HepG2 (cell line): ENCODE results near the gene MTMR10. TPM values are rescaled to one million over a fixed set of nuclear protein-coding genes. Genes with fewer than 3 reads are reported as not detected.

Experiments used
- ATAC-seq: fragments of 200-7000 bp; cut with Tn5 transposase; 3 replicates; pipeline ENCODE4 v1.9.1; 2020; ENCODE audit warnings: mild to moderate bottlenecking, moderate library complexity
- BruUV-seq: library from RNA; stranded (reverse); fragments of 400-500 nt; replicated peaks from 2 replicates; lab custom pipeline; 2021; lab: Mats Ljungman, UMichigan
- CTCF ChIA-PET: fragments of 300-600 bp; formaldehyde crosslinking; extraction: SDS; loops from one replicate; lab custom pipeline; 2021; ENCODE audit warnings: low total read pairs, inconsistent platforms, low intra/inter-chr PET ratio; lab: Yijun Ruan, JAX
- POLR2A ChIA-PET: fragments of 350-600 bp; sonication (Branson Sonifier 250); formaldehyde crosslinking; loops from one replicate; lab custom pipeline; 2020; ENCODE audit warnings: antibody characterized with exemption, inconsistent platforms; lab: Yijun Ruan, JAX
- DNase-seq: peaks from one replicate; pipeline ENCODE4 v3.0.0-alpha.2; 2015; ENCODE audit warnings: low spot score
- FAIRE-seq: peaks from 3 replicates; lab custom pipeline; 2011; peaks lifted over from hg19 to GRCh38; lab: Jason Lieb, UNC
- H2AFZ ChIP-seq: one replicate; pipeline ENCODE4 v1.6.1; 2011; ENCODE audit warnings: low read length, inconsistent platforms
- H3K27ac ChIP-seq: fragments of 300-600 bp; 3 replicates; pipeline ENCODE4 v1.8.0; 2011; ENCODE audit warnings: mixed run types, mild to moderate bottlenecking, mixed read lengths, low read length, inconsistent platforms; ENCODE audit not compliant: insufficient read depth; ENCODE audit errors: extremely low read length
- H3K27me3 ChIP-seq, 2 experiments: fragments of 200-600 bp in 1 of 2; 2 replicates in 1 of 2; 3 replicates in 1 of 2; pipeline versions ENCODE4 v1.6.0 to v1.8.0; 2011; ENCODE audit warnings: low read length in 2 of 2, mild to moderate bottlenecking in 2 of 2, moderate library complexity in 2 of 2, inconsistent platforms in 1 of 2; ENCODE audit not compliant: insufficient read depth in 2 of 2, control insufficient read depth in 1 of 2
- H3K36me3 ChIP-seq, 2 experiments: fragments of 200-600 bp in 1 of 2; replicated peaks in 1 of 2; 2 replicates in 1 of 2; 3 replicates in 1 of 2; pipeline versions ENCODE4 v1.5.1 to v1.8.0; 2011; ENCODE audit warnings: low read length in 2 of 2, inconsistent platforms in 1 of 2; ENCODE audit not compliant: insufficient read depth in 2 of 2, control insufficient read depth in 1 of 2
- H3K4me1 ChIP-seq: 2 replicates; pipeline ENCODE4 v1.5.1; 2012; ENCODE audit warnings: low read length, inconsistent platforms; ENCODE audit not compliant: insufficient read depth
- H3K4me2 ChIP-seq: 2 replicates; pipeline ENCODE4 v1.6.0; 2011; ENCODE audit warnings: low read depth, low read length, inconsistent platforms
- H3K4me3 ChIP-seq, 3 experiments: fragments of 200-600 bp in 1 of 3; sonication (generic), shearing (Covaris generic) in 1 of 3; replicated peaks in 1 of 3; 2 replicates each; pipeline ENCODE4 v1.5.1; 2011 to 2016; ENCODE audit warnings: low read length in 3 of 3, inconsistent platforms in 2 of 3, low read depth in 2 of 3, mild to moderate bottlenecking in 2 of 3, control low read depth in 1 of 3, mixed read lengths in 1 of 3; ENCODE audit not compliant: insufficient read depth in 1 of 3
- H3K79me2 ChIP-seq: one replicate; pipeline ENCODE4 v1.6.1; 2011; ENCODE audit warnings: low read length, inconsistent platforms; ENCODE audit not compliant: insufficient read depth
- H3K9ac ChIP-seq: 2 replicates; pipeline ENCODE4 v1.6.0; 2011; ENCODE audit warnings: mild to moderate bottlenecking, low read depth, low read length, inconsistent platforms; ENCODE audit not compliant: insufficient read depth
- H3K9me3 ChIP-seq: 2 replicates; pipeline ENCODE4 v1.5.1; 2012; ENCODE audit warnings: mild to moderate bottlenecking, low read length
- H4K20me1 ChIP-seq: 2 replicates; pipeline ENCODE4 v1.6.0; 2011; ENCODE audit warnings: inconsistent platforms, mild to moderate bottlenecking, low read length, moderate library complexity; ENCODE audit not compliant: insufficient read depth
- CEBPG ChIP-seq: IDR thresholded peaks from 2 replicates; pipeline ENCODE4 v1.6.1; 2016
- GZF1 ChIP-seq: sonication (generic); formaldehyde crosslinking; IDR thresholded peaks from 2 replicates; pipeline ENCODE4 v1.5.1; 2020; ENCODE audit warnings: mild to moderate bottlenecking, missing genetic modification reagents
- HOXA9 ChIP-seq: sonication (generic); formaldehyde crosslinking; IDR thresholded peaks from 2 replicates; pipeline ENCODE4 v1.8.1; 2022; ENCODE audit warnings: missing genetic modification reagents, mild to moderate bottlenecking, moderate library complexity, borderline replicate concordance
- NFE2 ChIP-seq: sonication (generic); formaldehyde crosslinking; IDR thresholded peaks from 2 replicates; pipeline ENCODE4 v1.4.0; 2020; ENCODE audit warnings: missing genetic modification reagents
- STAG1 ChIP-seq: sonication (generic); formaldehyde crosslinking; IDR thresholded peaks from 2 replicates; pipeline ENCODE4 v1.4.0; 2020; ENCODE audit warnings: missing genetic modification reagents
- STAT6 ChIP-seq: sonication (generic); formaldehyde crosslinking; IDR thresholded peaks from 2 replicates; pipeline ENCODE4 v1.4.0; 2020; ENCODE audit warnings: missing genetic modification reagents, mild to moderate bottlenecking, borderline replicate concordance
- THAP9 ChIP-seq: sonication (generic); formaldehyde crosslinking; IDR thresholded peaks from 2 replicates; pipeline ENCODE4; 2020; ENCODE audit warnings: missing genetic modification reagents, mild to moderate bottlenecking, borderline replicate concordance
- TOE1 ChIP-seq: sonication (generic); formaldehyde crosslinking; IDR thresholded peaks from 2 replicates; pipeline ENCODE4 v1.4.0; 2020; ENCODE audit warnings: mild to moderate bottlenecking, missing genetic modification reagents
- WIZ ChIP-seq: sonication (generic); formaldehyde crosslinking; IDR thresholded peaks from 2 replicates; pipeline ENCODE4 v1.5.1; 2020; ENCODE audit warnings: mild to moderate bottlenecking, missing genetic modification reagents
- ZNF143 ChIP-seq: sonication (generic); formaldehyde crosslinking; IDR thresholded peaks from 2 replicates; pipeline ENCODE4 v1.4.0; 2020; ENCODE audit warnings: missing genetic modification reagents
- ZNF20 ChIP-seq: sonication (generic); formaldehyde crosslinking; IDR thresholded peaks from 2 replicates; pipeline ENCODE4 v1.4.0; 2020; ENCODE audit warnings: mild to moderate bottlenecking, moderate library complexity, missing genetic modification reagents
- ZNF34 ChIP-seq: sonication (generic); formaldehyde crosslinking; IDR thresholded peaks from 2 replicates; pipeline ENCODE4 v1.4.0; 2020; ENCODE audit warnings: mild to moderate bottlenecking, missing genetic modification reagents, borderline replicate concordance
- ZNF468 ChIP-seq: sonication (generic); formaldehyde crosslinking; IDR thresholded peaks from 2 replicates; pipeline ENCODE4 v1.8.0; 2022; ENCODE audit warnings: mild to moderate bottlenecking, moderate library complexity, missing genetic modification reagents
- ZNF703 ChIP-seq: sonication (generic); formaldehyde crosslinking; IDR thresholded peaks from 2 replicates; pipeline ENCODE4 v1.5.1; 2020; ENCODE audit warnings: missing genetic modification reagents, mild to moderate bottlenecking, moderate library complexity, borderline replicate concordance
- ZNF782 ChIP-seq: sonication (generic); formaldehyde crosslinking; IDR thresholded peaks from 2 replicates; pipeline ENCODE4 v1.4.0; 2020; ENCODE audit warnings: missing genetic modification reagents, mild to moderate bottlenecking, borderline replicate concordance
- WGBS: methylation state at CpG from one replicate; pipeline ENCODE4 v1.1.6; 2017; ENCODE audit warnings: low lambda C conversion rate; 5-methylcytosine and 5-hydroxymethylcytosine counted together
- in situ Hi-C: cut with HindIII; loops from 2 replicates; pipeline ENCODE4 v1.10.0; 2017; ENCODE audit warnings: low pct_unique_long_range_greater_than_20kb; ENCODE audit not compliant: extremely low pct_ligation_motif_present
- intact Hi-C: fragments of 100-400 bp; cut with micrococcal nuclease; formaldehyde crosslinking; loops from one replicate; pipeline ENCODE4 v1.10.0; 2022; ENCODE audit not compliant: unreplicated experiment
- polyA plus RNA-seq, 8 experiments: library from polyadenylated mRNA; depleted of rRNA in 3 of 8; stranded (reverse) in 7 of 8; unstranded in 1 of 8; fragments of >200 nt; fragmentation: Illumina TruSeq in 4 of 8; extraction: Trizol in 4 of 8; gene quantifications; 2 replicates each; pipeline versions ENCODE4 v1.2.1 to v1.2.3, GENCODE V29; 2011 to 2016; ENCODE audit warnings: low read depth in 4 of 8, missing spikeins in 1 of 8, mixed read lengths in 1 of 8; ENCODE audit not compliant: insufficient read depth in 1 of 8
- total RNA-seq, 5 experiments: library from RNA; depleted of rRNA; stranded (reverse); fragments of >200 nt; fragmentation: Illumina TruSeq; extraction: Trizol; gene quantifications; 2 replicates each; pipeline ENCODE4 v1.2.3, GENCODE V29; 2016; ENCODE audit warnings: low read depth in 1 of 5

Gene MTMR10
- total and polyA plus RNA-seq, 2 of the 13 experiments (the other 11 are each of a cell fraction or from before 2014, with no cell fraction given), result 10.2 to 17.4 TPM

DNA sequence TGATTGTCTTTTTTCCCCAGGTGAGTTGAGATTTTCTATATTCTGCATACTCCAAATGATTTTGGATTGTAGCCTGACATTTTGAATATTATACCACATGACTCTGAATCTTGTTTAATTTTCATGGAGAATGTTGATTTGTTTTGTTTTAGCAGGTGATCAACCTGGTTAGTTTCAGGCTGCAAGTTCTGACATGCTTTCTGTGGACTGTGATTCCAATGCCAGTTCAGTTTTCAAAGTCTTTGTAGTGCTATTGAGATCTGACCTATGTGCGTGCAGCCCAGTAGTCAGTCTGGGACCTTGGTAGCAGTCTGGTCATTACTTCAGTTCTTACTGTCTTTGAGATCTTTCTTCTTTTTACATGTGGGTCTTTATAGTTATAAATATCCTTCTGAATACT is 18.6 kb upstream of the MTMR10 start:
- Histone ChIP-seq H3K27ac (no peak overlapping the region), H3K79me2 (no peaks in the 10 kb centered on the region), H3K4me2 (no peak overlapping the region), H3K27me3 (no peaks in the 10 kb centered on the region), H3K4me3 (no peak overlapping the region), H3K4me1 (peaks cover 17% of the 10 kb centered on the region), H3K36me3 (no peaks in the 10 kb centered on the region), H4K20me1 (no peaks in the 10 kb centered on the region), H3K9me3 (peaks cover 13% of the 10 kb centered on the region), H3K9ac (no peak overlapping the region), H2AFZ (no peak overlapping the region)
- BruUV-seq, result no TSS peak
- DNase-seq (no peak), FAIRE-seq (no peak), ATAC-seq (no peak)
- no peak for TF ChIP-seq TOE1 (CRISPR knock-in tag)
- no peak for TF ChIP-seq CEBPG (CRISPR knock-in tag)
- TF ChIP-seq ZNF20 (CRISPR knock-in tag), result no peak
- no peak for TF ChIP-seq HOXA9 (CRISPR knock-in tag)
- TF ChIP-seq ZNF703 (CRISPR knock-in tag), result no peak
- intact Hi-C loops (loop anchor here (5.0 kb wide), 1 partner anchor 77 kb away; no protein-coding TSS in a partner anchor), in situ Hi-C loops (no loop called here)
- ChIA-PET CTCF (no interaction called here), POLR2A (no interaction called here)
- WGBS, result 8% methylated on average over 1 of the region's 1 CpG

- Histone ChIP-seq H4K20me1 (no peaks in the 10 kb centered on the region), H3K27me3 (peaks cover 0 to 4% of the 10 kb centered on the region in 2 experiments; a peak in 3 of 5 replicates), H3K36me3 (no peaks in the 10 kb centered on the region), H3K79me2 (no peaks in the 10 kb centered on the region), H3K9ac (no peak overlapping the region), H3K27ac (no peak overlapping the region), H2AFZ (no peak overlapping the region), H3K9me3 (no peaks in the 10 kb centered on the region), H3K4me3 (no peak overlapping the region), H3K4me2 (no peak overlapping the region), H3K4me1 (no peaks in the 10 kb centered on the region)
- BruUV-seq, result no TSS peak
- CTCF ChIA-PET, result no interaction called here
- WGBS, result 5% methylated on average over 2 of the region's 2 CpGs
- POLR2A ChIA-PET, result no interaction called here
- ATAC-seq (no peak), FAIRE-seq (no peak), DNase-seq (no peak)
- intact Hi-C loops, result no loop called here
- in situ Hi-C loops, result no loop called here
- no peak for TF ChIP-seq STAG1 (CRISPR knock-in tag)
- no peak for TF ChIP-seq ZNF782 (CRISPR knock-in tag)
- TF ChIP-seq ZNF34 (CRISPR knock-in tag), result no peak
- TF ChIP-seq ZNF143 (CRISPR knock-in tag), result no peak
- no peak for TF ChIP-seq THAP9 (CRISPR knock-in tag)
- no peak for TF ChIP-seq ZNF468 (CRISPR knock-in tag)
- no peak for TF ChIP-seq GZF1 (CRISPR knock-in tag)
- no peak for TF ChIP-seq NFE2
- no peak for TF ChIP-seq WIZ (CRISPR knock-in tag)
- TF ChIP-seq STAT6 (CRISPR knock-in tag), result no peak
Measured at GRCh38 chr15:31005660-31006059, 14.2 kb upstream of the MTMR10 start.
